Camera-type eye (tissue), 1 donor: ENCODE results near the gene RNF20. TPM values are rescaled to one million over a fixed set of nuclear protein-coding genes. Genes with fewer than 3 reads are reported as not detected.

ENCODE experiments used
- total RNA-seq: library from RNA; depleted of rRNA; stranded (reverse); fragments of >200 nt; gene quantifications from one replicate; pipeline ENCODE4 v1.2.3, GENCODE V29; 2014

The RNF20 gene, protein sequence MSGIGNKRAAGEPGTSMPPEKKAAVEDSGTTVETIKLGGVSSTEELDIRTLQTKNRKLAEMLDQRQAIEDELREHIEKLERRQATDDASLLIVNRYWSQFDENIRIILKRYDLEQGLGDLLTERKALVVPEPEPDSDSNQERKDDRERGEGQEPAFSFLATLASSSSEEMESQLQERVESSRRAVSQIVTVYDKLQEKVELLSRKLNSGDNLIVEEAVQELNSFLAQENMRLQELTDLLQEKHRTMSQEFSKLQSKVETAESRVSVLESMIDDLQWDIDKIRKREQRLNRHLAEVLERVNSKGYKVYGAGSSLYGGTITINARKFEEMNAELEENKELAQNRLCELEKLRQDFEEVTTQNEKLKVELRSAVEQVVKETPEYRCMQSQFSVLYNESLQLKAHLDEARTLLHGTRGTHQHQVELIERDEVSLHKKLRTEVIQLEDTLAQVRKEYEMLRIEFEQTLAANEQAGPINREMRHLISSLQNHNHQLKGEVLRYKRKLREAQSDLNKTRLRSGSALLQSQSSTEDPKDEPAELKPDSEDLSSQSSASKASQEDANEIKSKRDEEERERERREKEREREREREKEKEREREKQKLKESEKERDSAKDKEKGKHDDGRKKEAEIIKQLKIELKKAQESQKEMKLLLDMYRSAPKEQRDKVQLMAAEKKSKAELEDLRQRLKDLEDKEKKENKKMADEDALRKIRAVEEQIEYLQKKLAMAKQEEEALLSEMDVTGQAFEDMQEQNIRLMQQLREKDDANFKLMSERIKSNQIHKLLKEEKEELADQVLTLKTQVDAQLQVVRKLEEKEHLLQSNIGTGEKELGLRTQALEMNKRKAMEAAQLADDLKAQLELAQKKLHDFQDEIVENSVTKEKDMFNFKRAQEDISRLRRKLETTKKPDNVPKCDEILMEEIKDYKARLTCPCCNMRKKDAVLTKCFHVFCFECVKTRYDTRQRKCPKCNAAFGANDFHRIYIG
- total RNA-seq, result 46.0 TPM

DNA sequence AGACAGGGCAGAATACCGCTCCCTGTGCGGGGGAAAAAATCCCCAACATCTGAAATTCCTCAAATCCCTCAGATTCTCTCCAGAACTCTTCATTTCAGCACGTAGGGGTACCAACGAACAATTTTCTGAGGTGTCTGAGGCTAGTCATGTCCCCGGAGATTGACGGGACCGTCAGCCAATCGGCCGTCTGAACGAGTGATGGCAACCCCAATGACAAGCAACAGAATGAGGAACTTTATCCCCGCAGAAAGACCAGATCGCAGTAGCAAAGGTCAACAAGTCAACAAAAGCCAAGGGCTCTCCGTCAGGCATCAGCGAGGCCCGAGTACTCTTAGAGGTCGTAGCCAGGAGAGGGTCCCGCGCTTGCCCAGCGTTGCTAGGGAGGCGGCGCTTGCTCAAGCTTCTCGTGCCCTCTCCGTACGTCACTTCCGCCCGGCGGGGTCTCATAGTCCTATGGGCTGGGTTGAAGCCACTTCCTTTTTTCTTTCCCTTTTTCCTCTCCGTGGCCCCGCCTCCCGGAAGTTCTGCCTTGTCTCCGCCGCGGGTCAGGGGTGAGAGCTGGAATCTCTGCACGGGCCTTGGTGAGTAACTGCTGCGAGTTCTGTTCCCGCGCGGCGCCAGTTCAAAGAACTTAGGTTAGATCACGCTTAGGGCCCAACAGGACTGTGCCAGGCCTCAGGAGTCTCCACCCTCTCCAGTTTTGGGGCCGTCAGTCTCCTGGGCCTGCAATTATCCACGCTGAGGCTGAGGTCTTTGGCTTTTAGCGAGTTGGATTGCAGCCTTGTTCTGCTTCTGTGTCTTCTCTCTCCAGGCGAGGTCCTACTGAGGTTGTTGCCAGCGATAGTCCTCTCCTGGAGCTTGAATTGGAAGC lies at the start of gene RNF20:
TSS of gene RNF20 (plus strand) at position 520 of the 871 bp plus-strand sequence. CDS start 1,571 bp downstream, outside the sequence.

DNA sequence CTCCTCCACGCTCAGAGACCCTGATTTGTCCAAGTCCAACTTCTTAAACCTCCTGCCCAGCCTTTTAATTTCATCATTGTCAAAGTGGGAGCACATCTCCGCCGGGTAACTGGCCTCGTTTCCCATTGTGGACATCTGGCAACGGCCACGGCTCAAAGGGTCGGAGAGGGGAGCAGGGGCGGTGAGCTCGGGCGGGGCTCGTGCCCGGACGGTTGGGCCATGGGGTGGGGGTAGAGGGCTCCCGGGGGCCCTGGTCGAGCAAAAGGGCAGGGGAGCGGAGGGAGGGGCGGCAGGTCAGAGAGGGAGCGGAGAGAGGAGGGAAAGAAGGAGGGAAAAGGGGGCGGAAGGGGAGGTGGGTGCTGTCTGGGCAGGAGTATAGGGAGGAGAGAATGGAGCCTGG lies 61.1 kb downstream of the RNF20 start, which contains the start of gene PPP3R2:
TSS of gene PPP3R2 (minus strand) at position 174 of the 400 bp plus-strand sequence. CDS start at position 126, 48 bp downstream.

Other genes starting within 250 kb of the RNF20 start
- 0.22 TPM for gene BAAT, start 148.8 kb upstream of the RNF20 start, total RNA-seq
- 42.7 TPM for gene MRPL50, start 135.2 kb upstream of the RNF20 start, total RNA-seq
- 49.1 TPM for gene ZNF189, start 135.0 kb upstream of the RNF20 start, total RNA-seq
- 0.33 TPM for gene ALDOB, start 98.1 kb upstream of the RNF20 start, total RNA-seq
- gene PPP3R2, start 61.1 kb downstream of the RNF20 start, total RNA-seq, result 0.82 TPM
- gene GRIN3A, start 204.8 kb downstream of the RNF20 start, total RNA-seq, result 7.5 TPM